Keratinocyte (primary cell): Measurements from ENCODE around the gene NKX3-2. TPM values are rescaled to one million over a fixed set of nuclear protein-coding genes. Genes with fewer than 3 reads are reported as not detected.

Source experiments
- DNase-seq: peaks from one replicate; pipeline ENCODE4 v3.0.0-alpha.2; 2011; ENCODE audit warnings: low read depth, missing footprints, low spot score
- FAIRE-seq: peaks from 2 replicates; lab custom pipeline; 2011; peaks lifted over from hg19 to GRCh38; lab: Jason Lieb, UNC
- H2AFZ ChIP-seq: 2 replicates; pipeline ENCODE4 v1.6.0; 2012; ENCODE audit warnings: low read length, control low read depth, inconsistent platforms; ENCODE audit not compliant: control insufficient read depth
- H3K27ac ChIP-seq: 2 replicates; pipeline ENCODE4 v1.5.1; 2011; ENCODE audit warnings: low read length; ENCODE audit not compliant: control insufficient read depth, insufficient read depth
- H3K27me3 ChIP-seq: 3 replicates; pipeline ENCODE4 v1.6.0; 2011; ENCODE audit warnings: low read length; ENCODE audit not compliant: control insufficient read depth, insufficient read depth; ENCODE audit errors: extremely low read depth
- H3K36me3 ChIP-seq, 2 experiments: 2 replicates in 1 of 2; 3 replicates in 1 of 2; pipeline ENCODE4 v1.5.1; 2011; ENCODE audit warnings: low read length in 2 of 2, mild to moderate bottlenecking in 1 of 2; ENCODE audit not compliant: control insufficient read depth in 2 of 2, insufficient read depth in 2 of 2; ENCODE audit errors: extremely low read depth in 1 of 2
- H3K4me1 ChIP-seq: 3 replicates; pipeline ENCODE4 v1.5.1; 2011; ENCODE audit warnings: low read length; ENCODE audit not compliant: control insufficient read depth, insufficient read depth; ENCODE audit errors: extremely low read depth
- H3K4me2 ChIP-seq: 3 replicates; pipeline ENCODE4 v1.6.0; 2011; ENCODE audit warnings: low read depth, low read length; ENCODE audit not compliant: control insufficient read depth, insufficient read depth; ENCODE audit errors: extremely low read depth
- H3K4me3 ChIP-seq, 3 experiments: fragments of 200-600 bp in 1 of 3; sonication (generic) in 1 of 3; 2 replicates in 2 of 3; 3 replicates in 1 of 3; pipeline ENCODE4 v1.5.1; 2011 to 2016; ENCODE audit warnings: low read length in 3 of 3, mild to moderate bottlenecking in 3 of 3, control low read depth in 2 of 3, inconsistent platforms in 1 of 3, low read depth in 1 of 3, mixed read lengths in 1 of 3, mixed run types in 1 of 3, moderate library complexity in 1 of 3; ENCODE audit not compliant: control insufficient read depth in 2 of 3, insufficient read depth in 2 of 3; ENCODE audit errors: extremely low read depth in 1 of 3
- H3K79me2 ChIP-seq: 2 replicates; pipeline ENCODE4 v1.6.0; 2012; ENCODE audit warnings: low read length; ENCODE audit not compliant: control insufficient read depth, insufficient read depth
- H3K9ac ChIP-seq: 3 replicates; pipeline ENCODE4 v1.6.0; 2011; ENCODE audit warnings: low read length; ENCODE audit not compliant: control insufficient read depth, insufficient read depth; ENCODE audit errors: extremely low read depth
- H3K9me1 ChIP-seq: 3 replicates; pipeline ENCODE4 v1.6.0; 2011; ENCODE audit warnings: low read length; ENCODE audit not compliant: control insufficient read depth, insufficient read depth; ENCODE audit errors: extremely low read depth
- H3K9me3 ChIP-seq: 2 replicates; pipeline ENCODE4 v1.5.1; 2012; ENCODE audit warnings: low read depth, low read length; ENCODE audit not compliant: control insufficient read depth
- H4K20me1 ChIP-seq: 3 replicates; pipeline ENCODE4 v1.6.0; 2011; ENCODE audit warnings: low read length; ENCODE audit not compliant: control insufficient read depth, insufficient read depth; ENCODE audit errors: extremely low read depth
- EZH2 ChIP-seq: IDR thresholded peaks from one replicate; pipeline ENCODE4 v1.6.1; 2012; ENCODE audit warnings: inconsistent platforms, mild to moderate bottlenecking, low read length, moderate library complexity
- dilution Hi-C: fragments of 300-500 bp; cut with MboI; formaldehyde crosslinking; loops from one replicate; pipeline ENCODE4 v1.7.0; 2020; ENCODE audit warnings: low sequenced_read_pairs; ENCODE audit not compliant: extremely low pct_ligation_motif_present
- polyA plus RNA-seq, 5 experiments: library from polyadenylated mRNA; depleted of rRNA in 3 of 5; stranded (reverse) in 3 of 5; stranded (forward) in 1 of 5; unstranded in 1 of 5; fragments of >200 nt; gene quantifications; 1 replicate in 1 of 5; 2 replicates in 3 of 5; 3 replicates in 1 of 5; pipeline versions ENCODE4 v1.2.1 to v1.2.3, GENCODE V29; 2011 to 2012; ENCODE audit warnings: missing spikeins in 2 of 5, low read depth in 1 of 5, low replicate concordance in 1 of 5
- TF ChIP-seq, protein P1 (sequence below), 3 experiments: IDR thresholded peaks in 1 of 3; conservative IDR thresholded peaks in 1 of 3; optimal IDR thresholded peaks in 1 of 3; 2 replicates in 2 of 3; 3 replicates in 1 of 3; pipeline versions ENCODE3 to v1.5.1; 2011; ENCODE audit warnings: low read length in 3 of 3, mild to moderate bottlenecking in 3 of 3, moderate library complexity in 2 of 3, control low read depth in 1 of 3, inconsistent platforms in 1 of 3; ENCODE audit not compliant: insufficient read depth in 2 of 3; ENCODE audit errors: extremely low read depth in 1 of 3

NKX3-2 gene
- polyA plus RNA-seq, 1 donor (not counting 4 experiments of a cell fraction or from before 2014, with no cell fraction given), result 0.04 TPM

DNA sequence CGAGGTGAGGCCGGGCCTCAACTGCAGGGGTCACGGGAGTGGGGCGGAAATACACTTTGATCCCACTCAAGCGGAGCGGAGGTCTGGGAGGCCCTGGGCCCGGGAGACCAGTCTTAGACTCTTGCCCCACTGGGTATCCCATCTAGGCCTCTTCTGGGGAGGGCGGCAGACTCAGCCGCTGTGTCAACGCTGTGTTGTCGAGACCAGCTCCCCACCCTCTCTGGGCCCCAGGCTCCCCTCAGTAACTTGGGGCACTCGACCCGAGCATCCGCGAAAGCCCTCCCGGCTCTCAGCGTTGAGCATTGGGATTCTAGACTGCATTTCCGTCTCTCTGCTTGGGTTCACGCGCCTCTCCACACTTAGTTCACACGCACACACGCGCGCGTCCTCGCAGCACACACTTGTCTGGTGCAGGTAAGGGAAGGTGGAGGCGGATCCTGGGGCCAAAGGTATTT, 1.7 kb downstream of the NKX3-2 start:
- Histone ChIP-seq H3K4me1 (peaks cover 14% of the 10 kb centered on the region), H3K4me3 (no peak overlapping the region), H3K9me1 (no peaks in the 10 kb centered on the region), H3K27ac (no peak overlapping the region), H3K4me2 (no peak overlapping the region), H3K36me3 (no peaks in the 10 kb centered on the region), H3K9ac (no peak overlapping the region), H3K27me3 (peaks cover 91% of the 10 kb centered on the region), H3K9me3 (peaks cover 2% of the 10 kb centered on the region), H4K20me1 (no peaks in the 10 kb centered on the region), H3K79me2 (no peaks in the 10 kb centered on the region), H2AFZ (no peak overlapping the region)
- TF ChIP-seq, protein P1, sequence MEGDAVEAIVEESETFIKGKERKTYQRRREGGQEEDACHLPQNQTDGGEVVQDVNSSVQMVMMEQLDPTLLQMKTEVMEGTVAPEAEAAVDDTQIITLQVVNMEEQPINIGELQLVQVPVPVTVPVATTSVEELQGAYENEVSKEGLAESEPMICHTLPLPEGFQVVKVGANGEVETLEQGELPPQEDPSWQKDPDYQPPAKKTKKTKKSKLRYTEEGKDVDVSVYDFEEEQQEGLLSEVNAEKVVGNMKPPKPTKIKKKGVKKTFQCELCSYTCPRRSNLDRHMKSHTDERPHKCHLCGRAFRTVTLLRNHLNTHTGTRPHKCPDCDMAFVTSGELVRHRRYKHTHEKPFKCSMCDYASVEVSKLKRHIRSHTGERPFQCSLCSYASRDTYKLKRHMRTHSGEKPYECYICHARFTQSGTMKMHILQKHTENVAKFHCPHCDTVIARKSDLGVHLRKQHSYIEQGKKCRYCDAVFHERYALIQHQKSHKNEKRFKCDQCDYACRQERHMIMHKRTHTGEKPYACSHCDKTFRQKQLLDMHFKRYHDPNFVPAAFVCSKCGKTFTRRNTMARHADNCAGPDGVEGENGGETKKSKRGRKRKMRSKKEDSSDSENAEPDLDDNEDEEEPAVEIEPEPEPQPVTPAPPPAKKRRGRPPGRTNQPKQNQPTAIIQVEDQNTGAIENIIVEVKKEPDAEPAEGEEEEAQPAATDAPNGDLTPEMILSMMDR (optimal IDR thresholded peaks at IDR 0.05 in 1 of 3, IDR thresholded peaks at IDR 0.05 in 1 of 3, conservative IDR thresholded peaks at IDR 0.05 in 1 of 3; ENCODE audit: extremely low read depth in 1 of 3, insufficient read depth in 2 of 3, low read length in 3 of 3), result no peak
- no peak for TF ChIP-seq EZH2
- no peak for DNase-seq
- no peak for FAIRE-seq
- dilution Hi-C loops, result no loop called here

DNA sequence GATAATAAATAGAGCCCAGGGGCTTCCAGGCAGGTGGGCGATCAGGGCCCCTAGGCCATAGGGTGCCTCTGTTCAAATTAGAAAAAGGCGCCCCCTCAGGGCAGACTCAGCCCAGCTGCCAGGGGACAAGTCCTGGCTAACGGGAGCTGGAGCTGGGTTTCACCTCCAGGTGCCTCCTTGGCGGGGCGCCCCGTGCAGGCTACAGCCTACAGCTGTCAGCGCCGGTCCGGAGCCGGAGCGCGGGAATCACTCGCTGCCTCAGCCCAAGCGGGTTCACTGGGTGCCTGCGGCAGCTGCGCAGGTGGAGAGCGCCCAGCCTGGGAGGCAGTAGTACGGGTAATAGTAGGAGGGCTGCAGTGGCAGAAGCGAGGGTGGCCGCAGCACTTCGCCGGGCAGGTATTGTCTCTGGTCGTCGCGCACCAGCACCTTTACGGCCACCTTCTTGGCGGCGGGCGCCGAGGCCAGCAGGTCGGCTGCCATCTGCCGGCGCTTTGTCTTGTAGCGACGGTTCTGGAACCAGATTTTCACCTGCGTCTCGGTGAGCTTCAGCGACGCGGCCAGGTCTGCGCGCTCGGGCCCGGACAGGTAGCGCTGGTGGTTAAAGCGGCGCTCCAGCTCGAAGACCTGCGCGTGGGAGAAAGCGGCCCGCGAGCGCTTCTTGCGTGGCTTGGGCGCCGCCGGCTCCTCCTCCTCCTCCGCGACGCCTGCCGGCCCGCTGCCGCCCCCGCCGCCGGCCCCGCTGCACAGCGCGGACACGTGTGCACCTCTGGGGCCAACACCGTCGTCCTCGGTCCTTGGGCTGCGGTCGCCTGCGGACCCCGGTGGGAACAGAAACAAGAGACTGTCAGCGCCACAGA, 2.4 kb downstream of the NKX3-2 start:
- Histone ChIP-seq H3K79me2 (no peaks in the 10 kb centered on the region), H3K36me3 (no peaks in the 10 kb centered on the region), H4K20me1 (no peaks in the 10 kb centered on the region), H3K4me1 (peaks cover 12% of the 10 kb centered on the region), H3K9me1 (no peaks in the 10 kb centered on the region), H3K27ac (no peak overlapping the region), H3K4me3 (no peak overlapping the region), H2AFZ (peak overlapping the region; percentile 26), H3K27me3 (peaks cover 91% of the 10 kb centered on the region), H3K9ac (no peak overlapping the region), H3K4me2 (peak overlapping the region; percentile 37), H3K9me3 (peaks cover 2% of the 10 kb centered on the region)
- no peak for FAIRE-seq
- peak; percentile 88 for TF ChIP-seq EZH2
- TF ChIP-seq, protein P1 (optimal IDR thresholded peaks at IDR 0.05 in 1 of 3, IDR thresholded peaks at IDR 0.05 in 1 of 3, conservative IDR thresholded peaks at IDR 0.05 in 1 of 3; ENCODE audit: extremely low read depth in 1 of 3, insufficient read depth in 2 of 3, low read length in 3 of 3), result peak in 2 of 3 experiments; percentile 18 to 63
- dilution Hi-C loops, result no loop called here
- no peak for DNase-seq
